Keratinocyte (primary cell): ENCODE data around the gene CHN2.

Source experiments
- CTCF ChIP-seq, 3 experiments: IDR thresholded peaks in 1 of 3; conservative IDR thresholded peaks in 1 of 3; optimal IDR thresholded peaks in 1 of 3; 2 replicates in 2 of 3; 3 replicates in 1 of 3; pipeline versions ENCODE3 to v1.5.1; 2011; ENCODE audit warnings: low read length in 3 of 3, mild to moderate bottlenecking in 3 of 3, moderate library complexity in 2 of 3, control low read depth in 1 of 3, inconsistent platforms in 1 of 3; ENCODE audit not compliant: insufficient read depth in 2 of 3; ENCODE audit errors: extremely low read depth in 1 of 3
- EZH2 ChIP-seq: IDR thresholded peaks from one replicate; pipeline ENCODE4 v1.6.1; 2012; ENCODE audit warnings: inconsistent platforms, mild to moderate bottlenecking, low read length, moderate library complexity

- TF ChIP-seq EZH2 (no peak), CTCF (optimal IDR thresholded peaks at IDR 0.05 in 1 of 3, IDR thresholded peaks at IDR 0.05 in 1 of 3, conservative IDR thresholded peaks at IDR 0.05 in 1 of 3; ENCODE audit: extremely low read depth in 1 of 3, insufficient read depth in 2 of 3, low read length in 3 of 3) (no peak)
These were observed 292.8 kb downstream of the CHN2 start for GRCh38 chr7:29487424-29487823.
